Endothelial cell of umbilical vein (primary cell): ENCODE results near the gene PTCH2.

ENCODE experiments used
- CTCF ChIP-seq, 2 donors: IDR thresholded peaks; 1 replicate in 1 of 2; 2 replicates in 1 of 2; pipeline ENCODE4 v1.5.1; 2011; ENCODE audit warnings: low read length in 2 of 2, mild to moderate bottlenecking in 2 of 2, moderate library complexity in 2 of 2, control low read depth in 1 of 2, inconsistent platforms in 1 of 2, low read depth in 1 of 2; ENCODE audit not compliant: insufficient read depth in 1 of 2; ENCODE audit errors: extremely low read depth in 1 of 2
- MAX ChIP-seq: IDR thresholded peaks from 2 replicates; pipeline ENCODE4 v1.6.1; 2011; ENCODE audit not compliant: insufficient read depth, insufficient read length
- POLR2AphosphoS5 ChIP-seq: IDR thresholded peaks from 2 replicates; pipeline ENCODE4 v1.6.1; 2012; ENCODE audit warnings: low read depth, mild to moderate bottlenecking, control low read depth, low read length, moderate library complexity; ENCODE audit not compliant: insufficient read depth

- TF ChIP-seq CTCF (IDR thresholded peaks at IDR 0.05; ENCODE audit: extremely low read depth in 1 of 2, insufficient read depth in 1 of 2, low read depth in 1 of 2, low read length in 2 of 2) (no peak), POLR2AphosphoS5 (no peak), MAX (no peak)
Observed at GRCh38 chr1:44783697-44784093, 59.4 kb downstream of the PTCH2 start.
